OCI-LY3 (cell line): ENCODE measurements around the gene C11orf68.

ENCODE experiments used
- EZH2phosphoT487 ChIP-seq: fragments of 200-600 bp; shearing (Covaris generic); IDR thresholded peaks from 2 replicates; pipeline ENCODE4 v1.6.1; 2018; ENCODE audit warnings: antibody characterized with exemption, mixed run types, low read depth
- TF ChIP-seq, protein P1 (sequence below): fragments of 200-600, 300-600 bp; sonication (generic); IDR thresholded peaks from 2 replicates; pipeline ENCODE4 v1.5.1; 2014; ENCODE audit warnings: antibody characterized with exemption, low read length, low read depth

GRCh38 chr11:65883786-65884715, 34.8 kb downstream of the C11orf68 start:
- no peak for TF ChIP-seq EZH2phosphoT487
- TF ChIP-seq, protein P1, sequence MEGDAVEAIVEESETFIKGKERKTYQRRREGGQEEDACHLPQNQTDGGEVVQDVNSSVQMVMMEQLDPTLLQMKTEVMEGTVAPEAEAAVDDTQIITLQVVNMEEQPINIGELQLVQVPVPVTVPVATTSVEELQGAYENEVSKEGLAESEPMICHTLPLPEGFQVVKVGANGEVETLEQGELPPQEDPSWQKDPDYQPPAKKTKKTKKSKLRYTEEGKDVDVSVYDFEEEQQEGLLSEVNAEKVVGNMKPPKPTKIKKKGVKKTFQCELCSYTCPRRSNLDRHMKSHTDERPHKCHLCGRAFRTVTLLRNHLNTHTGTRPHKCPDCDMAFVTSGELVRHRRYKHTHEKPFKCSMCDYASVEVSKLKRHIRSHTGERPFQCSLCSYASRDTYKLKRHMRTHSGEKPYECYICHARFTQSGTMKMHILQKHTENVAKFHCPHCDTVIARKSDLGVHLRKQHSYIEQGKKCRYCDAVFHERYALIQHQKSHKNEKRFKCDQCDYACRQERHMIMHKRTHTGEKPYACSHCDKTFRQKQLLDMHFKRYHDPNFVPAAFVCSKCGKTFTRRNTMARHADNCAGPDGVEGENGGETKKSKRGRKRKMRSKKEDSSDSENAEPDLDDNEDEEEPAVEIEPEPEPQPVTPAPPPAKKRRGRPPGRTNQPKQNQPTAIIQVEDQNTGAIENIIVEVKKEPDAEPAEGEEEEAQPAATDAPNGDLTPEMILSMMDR, result no peak
